Measurements from ENCODE around the gene GUSB. TPM values are rescaled to one million over a fixed set of nuclear protein-coding genes. Genes with fewer than 3 reads are reported as not detected.

The GUSB gene
- total and polyA plus RNA-seq, 5 experiments from 2014 or later = 36.6 to 53.9 (median 48.6) TPM

DNA sequence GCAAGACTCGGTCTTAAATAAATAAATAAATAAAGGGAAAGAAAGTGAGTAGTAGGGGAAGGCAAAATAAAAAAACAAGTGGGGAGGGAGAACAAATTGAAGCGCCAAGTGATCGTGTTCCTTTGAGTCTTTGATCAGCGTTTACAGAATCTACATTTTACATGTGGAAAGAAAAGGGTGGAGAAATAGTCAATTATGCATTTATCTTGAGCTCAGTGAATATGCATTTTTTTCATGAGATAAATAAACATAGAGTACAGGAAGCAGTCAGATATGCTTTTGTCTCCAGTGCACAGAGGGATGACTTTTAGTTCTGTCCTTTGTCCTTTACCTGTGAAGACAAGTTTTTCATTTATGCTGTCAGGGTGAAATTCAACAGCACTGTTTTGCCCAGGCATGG, 6.1 kb upstream of the GUSB start:
- peaks cover 0 to 4% (median 0%) of the 10 kb centered on the region in 5 donors for H3K27me3 Mint-ChIP-seq
- H3K9me3 Mint-ChIP-seq = no peaks in the 10 kb centered on the region
- no peaks in the 10 kb centered on the region for H3K36me3 Mint-ChIP-seq
- no peak overlapping the region for H3K27ac Mint-ChIP-seq
- H3K4me3 Mint-ChIP-seq = no peak overlapping the region
- ATAC-seq = no peak
- DNase-seq = no peak
- H3K4me1 Mint-ChIP-seq = no peaks in the 10 kb centered on the region
- POLR2A ChIA-PET = no interaction called here

DNA sequence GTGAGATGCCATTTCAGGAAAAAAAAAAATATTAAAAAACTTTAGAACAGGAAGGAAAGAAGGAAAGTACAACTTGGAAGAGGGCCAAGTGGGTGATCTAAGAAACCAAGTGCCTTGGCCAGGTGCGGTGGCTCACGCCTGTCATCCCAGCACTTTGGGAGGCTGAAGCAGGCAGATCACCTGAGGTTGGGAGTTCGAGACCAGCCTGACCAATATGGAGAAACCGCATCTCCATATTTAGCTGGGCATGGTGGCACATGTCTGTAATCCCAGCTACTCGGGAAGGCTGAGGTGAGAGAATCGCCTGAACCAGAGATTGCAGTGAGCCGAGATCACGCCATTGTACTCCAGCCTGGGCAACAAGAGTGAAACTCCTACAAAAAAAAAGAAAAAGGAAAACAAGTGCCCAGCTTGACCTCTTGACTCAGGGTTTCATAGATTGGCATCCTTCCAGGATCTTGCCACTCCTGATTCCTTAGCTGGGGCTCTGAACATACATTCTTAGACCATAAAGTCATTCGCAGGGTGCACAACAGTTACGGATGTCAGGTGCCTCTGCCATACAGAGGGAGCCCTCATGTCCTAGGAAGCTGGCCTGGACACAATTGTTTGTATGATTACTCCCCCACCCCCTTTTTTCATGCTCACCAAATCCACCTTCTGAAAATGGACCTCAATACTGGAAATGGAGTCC, 2.1 kb upstream of the GUSB start:
- no peaks in the 10 kb centered on the region for H3K27me3 Mint-ChIP-seq
- peaks cover 0 to 18% (median 14%) of the 10 kb centered on the region in 4 donors for H3K4me1 Mint-ChIP-seq
- peaks cover 0 to under 1% (median 0%) of the 10 kb centered on the region in 3 donors for H3K36me3 Mint-ChIP-seq
- peak overlapping the region in 1 of 10 donors; percentile 81 for H3K27ac Mint-ChIP-seq
- ATAC-seq = no peak
- no peak overlapping the region for H3K4me3 Mint-ChIP-seq
- no peak for DNase-seq
- POLR2A ChIA-PET = no interaction called here
- H3K9me3 Mint-ChIP-seq = no peaks in the 10 kb centered on the region

DNA sequence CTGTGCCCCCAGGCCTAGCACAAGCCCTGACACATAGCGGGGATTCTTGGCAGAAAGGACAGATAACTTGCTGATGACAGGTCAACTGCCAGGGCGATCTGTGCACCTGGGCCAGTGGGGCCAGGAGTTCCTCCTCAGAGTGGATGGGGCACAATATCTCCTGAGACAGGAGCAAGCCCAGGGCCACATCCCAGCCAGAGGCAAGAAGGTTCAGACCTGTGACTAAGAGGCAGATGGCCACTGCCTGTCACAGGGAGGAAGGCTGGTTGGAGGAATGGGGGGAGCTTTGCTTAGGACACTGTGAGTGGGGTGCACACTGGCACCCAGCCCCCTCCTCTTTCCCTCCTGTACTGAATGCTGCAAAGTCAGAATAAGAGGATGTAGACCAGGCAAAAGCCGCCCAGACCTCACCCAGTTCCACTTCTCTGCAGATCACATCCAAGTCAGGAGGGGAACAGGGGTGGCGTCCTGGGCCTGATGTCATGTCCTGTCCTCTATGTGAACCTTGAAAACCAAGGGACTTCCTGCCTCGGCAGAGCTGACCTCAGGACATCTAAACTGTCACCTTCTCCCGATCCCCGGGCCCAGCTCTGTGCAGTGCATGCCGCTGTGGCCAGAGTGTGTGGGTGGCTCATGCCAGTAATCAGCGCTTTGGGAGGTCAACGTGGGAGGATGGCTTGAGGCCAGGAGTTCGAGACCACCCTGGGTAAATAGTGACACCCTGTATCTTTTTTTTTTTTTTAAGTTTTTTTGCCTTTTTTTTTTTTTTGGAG, 1.3 kb downstream of the GUSB start:
- H3K9me3 Mint-ChIP-seq = no peaks in the 10 kb centered on the region
- ATAC-seq (peak in 1 of 2 donors; percentile 80), DNase-seq (peak in 8 of 10 donors; percentile 14 to 58 (median 40))
- POLR2A ChIA-PET = interaction anchor here (0.6 to 0.7 kb wide), 2 partner anchors 227 to 1264 kb away, joined by 3 to 4 read pairs; no protein-coding TSS in a partner anchor
- H3K36me3 Mint-ChIP-seq = peaks cover 0 to 16% (median 0%) of the 10 kb centered on the region in 3 donors
- H3K4me1 Mint-ChIP-seq = peaks cover 0 to 22% (median 14%) of the 10 kb centered on the region in 4 donors
- H3K27me3 Mint-ChIP-seq = no peaks in the 10 kb centered on the region
- H3K27ac Mint-ChIP-seq = peak overlapping the region; percentile 63 to 92 (median 88)
- H3K4me3 Mint-ChIP-seq = peak overlapping the region; percentile 74 to 91 (median 84)

DNA sequence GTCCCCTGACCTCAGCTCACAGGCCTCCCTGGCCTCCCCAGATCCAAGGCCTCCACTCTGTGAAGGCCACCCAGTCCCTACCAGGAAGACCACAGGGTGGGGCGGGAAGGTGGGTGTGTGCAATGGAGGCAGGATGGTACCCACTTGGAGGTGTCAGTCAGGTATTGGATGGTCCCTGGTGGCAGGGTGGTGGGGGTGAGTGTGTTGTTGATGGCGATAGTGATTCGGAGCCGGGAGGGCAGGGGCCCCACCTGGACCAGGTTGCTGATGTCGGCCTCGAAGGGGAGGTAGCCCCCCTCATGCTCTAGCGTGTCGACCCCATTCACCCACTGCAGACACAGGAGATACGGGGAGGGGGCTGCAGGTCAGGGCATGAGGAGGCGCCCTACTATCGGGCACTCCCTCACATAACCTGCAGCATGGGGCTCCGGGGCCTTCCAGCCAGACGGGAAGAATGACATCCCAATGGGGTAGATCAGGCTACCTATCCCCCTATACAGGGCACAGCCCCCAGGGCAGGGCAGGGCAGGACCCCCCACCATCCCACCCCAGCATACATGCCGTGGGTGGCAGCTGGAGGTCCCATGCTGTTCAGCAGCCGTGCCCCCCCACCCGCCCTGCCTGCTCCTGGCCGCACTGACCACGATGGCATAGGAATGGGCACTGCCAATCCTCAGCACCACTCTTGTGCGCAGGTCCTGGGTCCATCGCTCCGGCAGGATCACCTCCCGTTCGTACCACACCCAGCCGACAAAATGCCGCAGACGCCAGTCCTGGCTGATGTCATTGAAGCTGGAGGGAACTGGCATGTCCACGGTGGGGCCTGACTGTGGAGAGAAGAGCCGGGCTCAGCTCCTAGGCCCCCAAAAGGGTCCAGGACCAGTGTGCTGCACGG, 2.2 kb downstream of the GUSB start:
- Mint-ChIP-seq H3K4me1 (peaks cover 0 to 22% (median 14%) of the 10 kb centered on the region in 4 donors), H3K27ac (peak overlapping the region in 9 of 10 donors; percentile 28 to 90 (median 80)), H3K4me3 (peak overlapping the region in 9 of 10 donors; percentile 74 to 91 (median 84)), H3K9me3 (no peaks in the 10 kb centered on the region), H3K36me3 (peaks cover 0 to 19% (median 0%) of the 10 kb centered on the region in 3 donors), H3K27me3 (no peaks in the 10 kb centered on the region)
- POLR2A ChIA-PET = interaction anchor here (0.6 kb wide), 1 partner anchor 1265 kb away, joined by 4 read pairs; no protein-coding TSS in a partner anchor
- ATAC-seq (no peak), DNase-seq (no peak)

DNA sequence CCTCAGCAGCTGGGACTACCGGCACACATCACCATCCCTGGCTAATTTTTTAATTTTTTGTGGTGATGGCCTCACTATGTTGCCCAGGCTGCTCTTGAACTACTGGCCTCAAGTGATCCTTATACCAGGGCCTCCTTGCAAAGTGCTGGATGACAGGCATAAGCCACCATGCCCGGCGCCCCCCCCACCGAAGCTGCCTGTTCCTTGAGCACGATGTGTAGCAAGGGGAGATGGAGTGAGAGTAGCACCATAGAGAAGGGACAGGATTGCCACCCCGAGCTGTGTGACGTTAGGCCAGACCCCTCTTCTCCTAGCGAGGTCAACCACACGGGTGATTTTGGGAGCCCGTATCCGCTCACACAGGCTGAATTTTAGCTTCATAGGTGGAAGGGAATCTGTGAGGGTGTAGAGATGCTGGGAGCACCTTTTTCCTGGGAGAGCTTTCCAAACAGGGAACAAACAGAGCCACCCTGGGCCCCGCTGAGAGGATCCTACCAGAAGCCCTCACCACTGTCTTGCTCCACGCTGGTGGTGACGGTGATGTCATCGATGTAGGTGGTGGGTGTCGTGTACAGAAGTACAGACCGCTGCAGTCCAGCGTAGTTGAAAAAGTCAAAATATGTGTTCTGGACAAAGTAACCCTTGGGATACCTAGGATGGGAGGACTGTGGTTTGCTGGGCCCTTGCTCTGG, 3.0 kb downstream of the GUSB start:
- Mint-ChIP-seq H3K27me3 (no peaks in the 10 kb centered on the region), H3K4me1 (peaks cover 0 to 22% (median 14%) of the 10 kb centered on the region in 4 donors), H3K4me3 (peak overlapping the region in 6 of 10 donors; percentile 14 to 62 (median 28)), H3K9me3 (no peaks in the 10 kb centered on the region), H3K27ac (peak overlapping the region in 8 of 10 donors; percentile 18 to 77 (median 50)), H3K36me3 (peaks cover 0 to 22% (median 0%) of the 10 kb centered on the region in 3 donors)
- POLR2A ChIA-PET = no interaction called here
- DNase-seq (no peak), ATAC-seq (no peak)

DNA sequence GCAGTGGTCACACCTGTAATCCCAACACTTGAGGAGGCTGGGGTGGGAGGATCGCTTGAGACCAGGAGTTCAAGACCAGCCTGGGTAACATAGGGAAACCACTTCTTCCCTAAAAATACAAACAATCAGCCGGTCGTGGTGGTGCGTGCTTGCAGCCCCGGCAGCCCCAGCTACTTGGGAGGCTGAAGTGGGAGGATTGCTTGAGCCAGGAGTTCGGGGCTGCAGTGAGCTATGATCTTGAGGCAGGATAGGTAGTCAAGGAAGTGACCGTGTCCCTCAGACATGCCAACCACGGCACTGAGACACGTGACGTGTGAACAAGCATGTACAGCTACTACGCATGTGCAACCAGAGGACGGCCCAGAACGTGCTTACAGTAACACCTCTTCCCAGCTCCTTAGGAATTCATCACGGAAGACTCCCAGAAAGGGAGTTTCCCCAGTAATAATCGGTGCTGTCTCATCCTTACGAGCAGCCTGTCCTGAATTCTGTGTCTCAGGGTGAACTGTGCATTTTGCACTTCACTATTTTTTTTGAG, 5.3 kb downstream of the GUSB start:
- H3K27ac Mint-ChIP-seq = no peak overlapping the region
- no peak overlapping the region for H3K4me3 Mint-ChIP-seq
- DNase-seq (no peak), ATAC-seq (no peak)
- POLR2A ChIA-PET = no interaction called here
- H3K9me3 Mint-ChIP-seq = no peaks in the 10 kb centered on the region
- H3K4me1 Mint-ChIP-seq = peaks cover 0 to 20% (median 13%) of the 10 kb centered on the region in 4 donors
- peaks cover 0 to 45% (median 4%) of the 10 kb centered on the region in 3 donors for H3K36me3 Mint-ChIP-seq
- H3K27me3 Mint-ChIP-seq = no peaks in the 10 kb centered on the region

DNA sequence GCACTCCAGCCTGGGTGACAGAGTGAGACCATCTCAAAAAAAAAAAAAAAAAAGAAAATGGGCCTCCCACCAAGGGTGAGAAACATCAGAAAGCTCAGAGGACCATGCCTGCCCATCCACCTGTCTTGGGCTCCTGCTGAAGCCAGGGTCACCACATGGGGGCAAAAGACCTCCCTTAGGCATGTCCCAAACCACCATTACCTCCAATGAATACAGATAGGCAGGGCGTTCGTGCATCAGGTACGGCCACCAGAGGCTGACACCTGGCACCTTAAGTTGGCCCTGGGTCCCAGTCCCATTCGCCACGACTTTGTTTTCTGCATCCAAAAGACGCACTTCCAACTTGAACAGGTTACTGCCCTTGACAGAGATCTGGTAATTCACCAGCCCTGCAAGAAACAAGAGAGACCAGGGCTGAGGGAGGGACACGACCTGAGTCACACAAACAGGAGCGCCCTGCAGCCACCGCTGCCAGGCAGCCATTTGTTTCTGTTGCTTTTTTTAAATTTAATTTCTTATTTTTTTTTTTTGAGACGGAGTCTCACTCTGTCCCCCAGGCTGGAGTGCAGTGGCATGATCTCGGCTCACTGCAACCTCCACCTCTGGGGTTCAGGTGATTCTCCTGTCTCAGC, 6.1 kb downstream of the GUSB start:
- H3K9me3 Mint-ChIP-seq = no peaks in the 10 kb centered on the region
- peaks cover 0 to 53% (median 4%) of the 10 kb centered on the region in 3 donors for H3K36me3 Mint-ChIP-seq
- peaks cover 0 to 16% (median 9%) of the 10 kb centered on the region in 4 donors for H3K4me1 Mint-ChIP-seq
- no peaks in the 10 kb centered on the region for H3K27me3 Mint-ChIP-seq
- peak overlapping the region in 1 of 10 donors; percentile 20 for H3K4me3 Mint-ChIP-seq
- peak overlapping the region in 1 of 10 donors; percentile 1 for H3K27ac Mint-ChIP-seq
- POLR2A ChIA-PET = no interaction called here
- ATAC-seq (no peak), DNase-seq (no peak)

DNA sequence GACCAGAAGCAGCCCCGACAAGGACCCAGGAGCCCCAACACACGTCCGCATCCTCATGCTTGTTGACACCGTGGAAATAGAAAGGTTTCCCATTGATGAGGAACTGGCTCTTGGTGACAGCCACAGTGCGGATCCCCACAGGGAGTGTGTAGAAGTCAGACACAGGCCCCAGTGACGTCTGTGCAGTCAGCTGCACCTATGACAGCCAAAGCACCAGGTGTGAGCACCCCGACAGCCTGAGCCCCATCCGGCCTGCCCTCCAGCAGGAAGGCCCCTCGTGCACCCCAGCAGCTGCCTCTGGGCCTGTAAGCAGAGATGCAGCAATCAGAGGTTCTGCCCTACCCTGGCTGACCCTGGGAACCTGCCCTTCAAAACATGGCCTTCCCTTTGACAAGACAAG, 7.1 kb downstream of the GUSB start:
- H3K9me3 Mint-ChIP-seq = no peaks in the 10 kb centered on the region
- ATAC-seq (no peak), DNase-seq (no peak)
- H3K27me3 Mint-ChIP-seq = no peaks in the 10 kb centered on the region
- H3K27ac Mint-ChIP-seq = no peak overlapping the region
- POLR2A ChIA-PET = no interaction called here
- H3K4me1 Mint-ChIP-seq = peaks cover 0 to 8% (median 2%) of the 10 kb centered on the region in 4 donors
- peaks cover 0 to 63% (median 4%) of the 10 kb centered on the region in 3 donors for H3K36me3 Mint-ChIP-seq
- no peak overlapping the region for H3K4me3 Mint-ChIP-seq

DNA sequence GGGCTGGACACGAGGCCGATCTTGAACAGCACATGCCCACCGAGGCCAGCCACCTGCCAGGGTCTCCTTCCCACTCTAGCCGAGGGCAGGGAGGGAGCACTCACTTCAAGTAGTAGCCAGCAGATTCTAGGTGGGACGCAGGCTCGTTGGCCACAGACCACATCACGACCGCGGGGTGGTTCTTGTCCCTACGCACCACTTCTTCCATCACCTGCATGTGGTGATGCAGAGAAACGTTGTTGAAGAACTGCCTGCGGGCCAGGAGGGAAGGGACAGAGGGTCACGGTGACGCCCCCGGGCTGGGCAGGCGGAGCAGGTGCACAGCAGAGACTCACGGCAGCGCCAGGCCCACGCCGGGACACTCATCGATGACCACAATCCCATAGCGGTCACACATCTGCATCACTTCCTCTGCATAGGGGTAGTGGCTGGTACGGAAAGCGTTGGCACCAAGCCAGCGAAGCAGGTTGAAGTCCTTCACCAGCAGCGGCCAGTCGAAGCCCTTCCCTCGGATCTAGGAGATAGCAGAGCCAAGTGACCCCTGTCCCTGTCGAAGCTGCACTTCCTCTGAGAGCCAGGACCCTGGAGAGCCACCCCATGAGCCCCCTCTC, 7.7 kb downstream of the GUSB start:
- no peak overlapping the region for H3K27ac Mint-ChIP-seq
- DNase-seq (no peak), ATAC-seq (no peak)
- H3K4me3 Mint-ChIP-seq = no peak overlapping the region
- POLR2A ChIA-PET = no interaction called here
- H3K36me3 Mint-ChIP-seq = peaks cover 0 to 69% (median 4%) of the 10 kb centered on the region in 3 donors
- H3K27me3 Mint-ChIP-seq = no peaks in the 10 kb centered on the region
- peaks cover 0 to 4% (median 0%) of the 10 kb centered on the region in 4 donors for H3K4me1 Mint-ChIP-seq
- no peaks in the 10 kb centered on the region for H3K9me3 Mint-ChIP-seq

DNA sequence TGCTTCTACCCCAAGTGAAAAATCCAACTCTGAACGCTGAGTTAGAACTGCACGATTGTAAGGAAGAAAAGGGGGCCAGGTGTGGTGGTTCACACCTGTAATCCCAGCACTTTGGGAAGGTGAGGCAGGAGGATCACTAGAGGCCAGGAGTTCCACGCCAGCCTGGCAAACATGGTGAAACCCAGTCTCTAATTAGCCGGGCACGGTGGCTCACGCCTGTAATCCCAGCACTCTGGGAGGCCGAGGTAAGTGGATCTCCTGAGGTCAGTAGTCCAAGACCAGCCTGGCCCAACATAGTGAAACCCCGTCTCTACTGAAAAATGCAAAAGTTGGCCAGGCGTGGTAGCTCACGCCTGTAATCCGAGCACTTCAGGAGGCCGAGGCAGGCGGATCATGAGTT, 9.0 kb downstream of the GUSB start:
- POLR2A ChIA-PET = no interaction called here
- peaks cover 0 to 74% (median 4%) of the 10 kb centered on the region in 3 donors for H3K36me3 Mint-ChIP-seq
- no peak for ATAC-seq
- no peak overlapping the region for H3K4me3 Mint-ChIP-seq
- H3K27me3 Mint-ChIP-seq = no peaks in the 10 kb centered on the region
- DNase-seq = no peak
- no peaks in the 10 kb centered on the region for H3K4me1 Mint-ChIP-seq
- no peaks in the 10 kb centered on the region for H3K9me3 Mint-ChIP-seq
- peak overlapping the region in 2 of 10 donors; percentile 4 to 32 for H3K27ac Mint-ChIP-seq

DNA sequence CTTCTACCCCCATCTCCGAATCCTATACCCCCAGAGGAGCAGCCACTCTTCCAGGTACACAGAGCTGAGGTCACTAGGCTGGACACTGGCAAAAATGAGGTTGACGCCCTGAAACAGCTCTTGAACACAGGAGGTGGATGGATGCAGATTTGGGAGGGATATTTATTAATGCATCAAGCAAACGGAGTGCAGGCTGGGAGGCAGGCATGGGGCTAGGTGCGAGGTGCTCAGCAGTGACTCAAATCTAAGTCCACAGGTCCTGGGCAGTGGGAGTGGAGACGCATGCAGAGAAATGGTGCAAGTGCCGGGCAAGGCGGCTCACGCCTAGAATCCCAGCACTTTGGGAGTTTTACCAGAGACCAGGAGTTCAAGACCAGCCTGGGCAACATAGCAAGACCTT, 11.0 kb downstream of the GUSB start:
- POLR2A ChIA-PET = no interaction called here
- no peaks in the 10 kb centered on the region for H3K9me3 Mint-ChIP-seq
- H3K4me1 Mint-ChIP-seq = no peaks in the 10 kb centered on the region
- H3K27ac Mint-ChIP-seq = no peak overlapping the region
- ATAC-seq (no peak), DNase-seq (no peak)
- H3K4me3 Mint-ChIP-seq = no peak overlapping the region
- no peaks in the 10 kb centered on the region for H3K27me3 Mint-ChIP-seq
- peaks cover 0 to 87% (median 6%) of the 10 kb centered on the region in 3 donors for H3K36me3 Mint-ChIP-seq

Data from naive thymus-derived CD8-positive, alpha-beta T cell (primary cell).